GM19467 (cell line): Measurements from ENCODE around the gene LAMA4.

Source experiments
- ATAC-seq: cut with Tn5 transposase; IDR thresholded peaks from one replicate; pipeline ENCODE4 v1.9.1; 2021; ENCODE audit warnings: mild to moderate bottlenecking, moderate library complexity; ENCODE audit not compliant: unreplicated experiment

Gene LAMA4, protein sequence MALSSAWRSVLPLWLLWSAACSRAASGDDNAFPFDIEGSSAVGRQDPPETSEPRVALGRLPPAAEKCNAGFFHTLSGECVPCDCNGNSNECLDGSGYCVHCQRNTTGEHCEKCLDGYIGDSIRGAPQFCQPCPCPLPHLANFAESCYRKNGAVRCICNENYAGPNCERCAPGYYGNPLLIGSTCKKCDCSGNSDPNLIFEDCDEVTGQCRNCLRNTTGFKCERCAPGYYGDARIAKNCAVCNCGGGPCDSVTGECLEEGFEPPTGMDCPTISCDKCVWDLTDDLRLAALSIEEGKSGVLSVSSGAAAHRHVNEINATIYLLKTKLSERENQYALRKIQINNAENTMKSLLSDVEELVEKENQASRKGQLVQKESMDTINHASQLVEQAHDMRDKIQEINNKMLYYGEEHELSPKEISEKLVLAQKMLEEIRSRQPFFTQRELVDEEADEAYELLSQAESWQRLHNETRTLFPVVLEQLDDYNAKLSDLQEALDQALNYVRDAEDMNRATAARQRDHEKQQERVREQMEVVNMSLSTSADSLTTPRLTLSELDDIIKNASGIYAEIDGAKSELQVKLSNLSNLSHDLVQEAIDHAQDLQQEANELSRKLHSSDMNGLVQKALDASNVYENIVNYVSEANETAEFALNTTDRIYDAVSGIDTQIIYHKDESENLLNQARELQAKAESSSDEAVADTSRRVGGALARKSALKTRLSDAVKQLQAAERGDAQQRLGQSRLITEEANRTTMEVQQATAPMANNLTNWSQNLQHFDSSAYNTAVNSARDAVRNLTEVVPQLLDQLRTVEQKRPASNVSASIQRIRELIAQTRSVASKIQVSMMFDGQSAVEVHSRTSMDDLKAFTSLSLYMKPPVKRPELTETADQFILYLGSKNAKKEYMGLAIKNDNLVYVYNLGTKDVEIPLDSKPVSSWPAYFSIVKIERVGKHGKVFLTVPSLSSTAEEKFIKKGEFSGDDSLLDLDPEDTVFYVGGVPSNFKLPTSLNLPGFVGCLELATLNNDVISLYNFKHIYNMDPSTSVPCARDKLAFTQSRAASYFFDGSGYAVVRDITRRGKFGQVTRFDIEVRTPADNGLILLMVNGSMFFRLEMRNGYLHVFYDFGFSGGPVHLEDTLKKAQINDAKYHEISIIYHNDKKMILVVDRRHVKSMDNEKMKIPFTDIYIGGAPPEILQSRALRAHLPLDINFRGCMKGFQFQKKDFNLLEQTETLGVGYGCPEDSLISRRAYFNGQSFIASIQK (N-terminal part only)

DNA sequence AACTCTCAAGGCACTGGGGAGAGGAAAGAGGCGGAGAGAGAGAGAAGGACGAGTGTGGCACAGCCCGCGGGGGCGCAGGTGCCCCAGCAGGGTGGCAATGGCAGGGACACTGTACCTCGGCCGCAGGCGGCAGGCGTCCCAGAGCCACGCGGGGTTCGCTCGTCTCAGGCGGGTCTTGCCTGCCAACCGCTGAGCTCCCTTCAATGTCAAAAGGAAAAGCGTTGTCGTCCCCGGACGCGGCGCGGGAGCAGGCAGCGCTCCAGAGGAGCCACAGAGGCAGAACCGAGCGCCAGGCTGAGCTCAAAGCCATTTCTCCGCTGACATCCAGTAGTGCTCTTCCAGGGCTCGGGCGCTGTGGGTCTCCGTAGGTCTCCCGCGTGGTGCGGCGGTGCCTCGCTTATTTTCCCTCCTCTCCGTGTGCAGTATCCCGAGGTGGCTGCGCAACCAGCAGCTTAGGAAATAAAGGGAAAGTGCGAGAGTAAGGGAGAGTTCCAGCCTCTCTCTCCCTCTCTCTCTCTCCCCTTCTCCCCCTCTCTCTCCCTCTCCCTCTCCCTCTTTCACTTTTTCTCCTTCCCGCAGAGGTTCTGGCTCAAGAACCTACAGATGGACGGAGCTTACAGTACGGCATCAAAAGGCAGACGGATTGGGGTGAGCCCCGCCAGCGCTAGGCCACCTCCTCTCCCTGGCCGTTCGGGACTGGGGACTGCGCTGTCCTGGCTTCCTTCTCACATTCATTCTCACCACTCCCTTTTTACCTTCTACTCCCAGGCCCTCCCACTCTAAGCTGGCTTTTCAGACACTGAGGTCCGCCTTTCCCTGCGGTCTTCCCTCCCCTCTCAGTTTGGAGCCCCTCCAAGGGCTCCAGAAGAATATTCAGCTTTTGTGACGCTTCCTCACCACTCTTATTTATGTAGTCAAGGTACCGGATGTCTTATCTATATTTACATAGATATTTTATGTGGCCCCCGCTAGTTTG, at the start of gene LAMA4:
Gene LAMA4, minus strand, starts transcription at position 727 of the 976 bp plus-strand sequence. Its CDS starts 417 bp downstream, at position 310.
- no peak for ATAC-seq

DNA sequence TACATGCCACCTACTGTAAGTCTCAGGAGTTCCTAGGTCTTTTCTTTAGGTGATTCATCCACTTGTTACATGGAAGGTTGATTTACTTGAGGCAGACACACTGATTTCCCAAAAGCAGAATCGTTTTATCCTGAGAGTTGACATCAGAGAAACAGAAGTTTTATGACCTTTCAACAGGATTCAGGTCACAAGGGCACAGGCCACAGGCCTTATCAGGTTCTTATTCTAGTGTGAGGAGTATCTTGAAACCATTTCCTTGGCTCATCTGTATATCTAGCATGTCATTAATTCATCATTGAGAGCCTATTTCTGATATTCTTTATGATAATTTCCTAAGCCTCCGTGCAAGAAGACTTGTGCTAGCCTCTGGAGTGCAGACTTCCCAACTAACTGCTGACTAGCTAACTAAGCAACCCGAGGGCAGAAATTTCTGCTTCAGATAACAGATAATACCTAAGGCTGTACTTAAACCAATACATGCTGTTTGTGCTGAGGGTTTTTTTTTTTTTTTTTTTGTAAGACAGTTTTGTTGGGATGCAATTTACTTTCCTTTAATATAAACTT, 47.9 kb upstream of the LAMA4 start:
- ATAC-seq: no peak

DNA sequence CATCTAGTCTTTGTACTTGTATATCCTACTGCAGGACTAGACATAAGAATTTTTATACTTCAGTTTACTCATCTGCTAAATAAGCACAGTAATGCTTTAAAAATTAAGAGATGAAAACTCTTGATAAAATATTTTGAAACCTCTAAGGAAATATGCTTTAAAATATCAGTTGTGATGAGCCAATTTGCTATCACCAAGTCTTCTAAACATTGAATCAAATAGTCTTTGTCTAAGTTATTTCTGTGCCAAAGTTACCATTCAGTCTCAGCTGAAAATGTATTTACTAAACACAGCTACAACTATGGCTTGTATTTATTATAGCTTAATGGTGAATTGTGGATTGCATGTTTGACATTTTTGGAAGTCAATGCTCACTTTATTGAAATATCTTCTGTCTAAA, 46.5 kb upstream of the LAMA4 start:
- ATAC-seq: no peak

DNA sequence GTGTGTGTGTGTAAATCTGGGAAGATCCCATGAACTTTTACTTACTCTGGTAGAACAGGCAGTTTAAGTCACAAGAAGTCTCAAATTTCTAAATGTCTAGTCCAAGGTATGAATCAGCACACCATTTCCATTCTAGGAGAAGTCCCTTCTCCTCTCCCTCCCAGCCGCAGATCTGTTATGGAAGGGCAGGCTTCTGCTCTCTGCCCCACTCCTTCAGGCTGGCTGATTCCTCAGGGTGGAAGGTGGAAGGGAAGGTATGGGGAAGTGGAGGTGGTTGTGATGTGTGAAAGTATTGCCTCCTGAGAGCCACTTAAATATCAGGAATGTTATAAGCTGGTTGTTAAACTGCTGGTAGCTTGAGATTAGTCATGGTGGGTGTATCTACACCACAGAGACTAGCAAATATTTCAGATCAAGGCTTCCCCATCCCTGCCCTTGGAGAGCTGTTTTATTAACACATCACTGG, 44.5 kb upstream of the LAMA4 start:
- no peak for ATAC-seq

DNA sequence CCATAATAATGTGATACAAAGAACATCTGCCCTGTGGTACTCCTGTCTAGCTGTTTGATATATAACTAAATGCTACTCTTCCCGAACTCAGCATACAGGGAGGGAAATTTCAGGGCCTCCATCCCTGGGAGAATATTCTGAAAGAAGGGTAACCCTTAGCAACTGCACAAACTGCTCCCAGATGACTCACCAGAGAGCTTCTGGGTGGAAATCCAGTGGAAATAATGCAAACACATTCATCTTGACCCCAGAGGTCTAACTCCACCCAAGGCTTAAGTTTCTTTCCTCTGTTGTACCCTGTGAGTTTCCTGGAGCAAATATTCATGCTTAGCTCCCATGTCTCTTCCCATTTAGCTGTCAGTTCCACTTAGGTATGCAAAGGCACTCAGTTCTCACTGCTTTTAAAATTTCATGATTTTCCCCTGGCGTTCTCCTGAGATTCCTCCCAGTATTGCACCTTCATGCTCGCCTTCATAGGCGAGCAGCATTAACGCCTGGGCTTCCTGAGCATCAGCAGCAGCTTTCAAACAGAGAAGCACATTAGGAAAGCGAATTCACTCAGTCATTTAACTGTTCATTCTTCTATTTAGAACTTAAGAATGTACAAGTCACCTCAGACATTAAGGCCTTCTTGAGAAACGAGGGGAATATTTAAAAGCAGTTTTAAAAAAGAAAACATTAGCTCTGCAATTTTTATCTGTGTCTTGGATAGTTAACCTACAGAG, 43.8 kb upstream of the LAMA4 start:
- no peak for ATAC-seq

DNA sequence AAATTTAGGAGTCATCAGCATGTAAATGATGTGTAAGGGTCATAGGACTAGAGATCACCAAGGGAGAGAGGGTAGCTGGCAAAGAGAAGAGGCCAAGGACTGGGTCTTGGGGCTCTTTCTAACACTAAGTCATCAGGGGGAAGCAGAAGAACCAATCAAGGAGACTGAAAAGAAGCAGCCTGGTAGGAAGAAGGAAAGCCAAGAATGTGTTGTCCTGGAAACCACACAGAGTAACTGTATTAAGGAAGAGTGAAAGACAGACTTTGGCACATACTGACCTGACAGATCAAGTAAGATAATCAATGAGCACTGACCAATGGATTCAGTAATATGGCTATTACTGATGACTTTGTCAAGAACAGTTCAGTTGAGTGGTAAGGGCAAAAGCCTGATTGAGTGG, 42.3 kb upstream of the LAMA4 start:
- no peak for ATAC-seq

DNA sequence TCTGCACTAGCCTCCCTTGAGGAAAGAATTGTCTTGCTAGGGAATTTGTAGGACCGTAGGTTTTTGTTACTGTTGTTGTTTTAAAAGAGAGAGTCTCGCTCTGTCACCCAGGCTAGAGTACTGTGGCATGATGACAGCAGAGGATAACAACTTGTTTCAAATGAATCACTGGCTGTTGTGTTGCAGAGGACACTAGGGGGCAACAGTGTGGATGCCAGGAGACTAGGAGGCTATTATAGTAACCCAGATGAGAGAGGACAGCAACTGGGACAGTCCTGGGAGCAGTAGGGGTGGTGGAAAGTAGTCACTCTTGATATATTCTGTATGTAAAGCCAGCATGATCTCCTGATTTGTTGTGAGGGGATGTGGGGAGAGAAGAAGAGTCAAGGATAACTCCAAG, 41.8 kb upstream of the LAMA4 start:
- ATAC-seq: peak; percentile 68

DNA sequence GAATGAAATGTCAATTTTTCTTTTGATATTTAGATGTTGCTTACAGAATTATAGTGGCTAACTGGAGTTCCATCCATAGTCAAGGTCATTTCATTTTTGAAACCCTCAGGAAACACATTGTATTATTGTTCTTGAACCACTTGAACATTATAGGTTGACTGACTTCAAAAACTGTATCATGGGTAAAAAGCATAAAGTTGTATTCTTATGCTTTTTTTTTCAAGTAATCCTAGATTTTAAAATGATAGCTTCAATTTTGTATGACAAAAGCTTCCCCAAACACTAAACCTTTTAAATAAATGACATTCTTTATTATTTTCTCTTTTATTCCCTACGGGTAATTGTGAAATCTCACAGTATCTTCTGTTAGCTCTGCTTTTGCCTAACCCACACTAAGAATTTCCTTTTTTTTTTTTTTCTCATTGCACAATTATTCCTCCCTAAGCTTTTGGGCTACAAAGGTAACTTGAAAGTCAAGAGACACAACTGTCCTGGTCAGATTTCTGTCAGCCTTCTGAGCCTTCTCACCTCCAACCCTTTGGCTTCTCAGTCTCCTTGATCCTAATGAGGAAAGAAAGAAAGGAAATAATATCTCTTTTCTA, 36.9 kb upstream of the LAMA4 start:
- ATAC-seq: no peak

DNA sequence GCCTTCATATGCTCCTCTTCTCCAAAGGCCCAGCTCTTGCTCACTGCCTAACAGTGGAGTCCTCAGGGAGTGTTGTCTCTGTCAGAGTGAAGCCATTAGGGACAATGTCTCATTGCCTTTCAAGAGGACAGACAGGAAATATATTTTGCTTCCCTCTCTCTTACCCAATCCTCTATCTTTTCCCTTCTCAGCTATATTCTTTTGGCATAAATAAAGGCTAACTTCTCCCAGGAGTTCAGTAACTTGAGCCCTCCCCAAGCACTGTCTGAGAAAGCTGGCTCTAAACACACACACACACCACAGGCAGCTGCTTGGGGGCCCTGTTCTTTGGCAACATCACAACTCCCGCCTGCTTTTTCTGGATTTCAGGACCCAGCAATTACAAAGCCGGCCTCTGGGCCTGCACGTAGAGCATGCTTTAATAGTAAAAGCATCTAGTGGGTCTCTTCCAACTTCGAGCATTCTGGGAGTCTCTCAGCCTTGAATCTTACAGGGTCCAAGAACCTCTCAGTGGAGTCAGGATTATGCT, 34.7 kb upstream of the LAMA4 start:
- no peak for ATAC-seq

DNA sequence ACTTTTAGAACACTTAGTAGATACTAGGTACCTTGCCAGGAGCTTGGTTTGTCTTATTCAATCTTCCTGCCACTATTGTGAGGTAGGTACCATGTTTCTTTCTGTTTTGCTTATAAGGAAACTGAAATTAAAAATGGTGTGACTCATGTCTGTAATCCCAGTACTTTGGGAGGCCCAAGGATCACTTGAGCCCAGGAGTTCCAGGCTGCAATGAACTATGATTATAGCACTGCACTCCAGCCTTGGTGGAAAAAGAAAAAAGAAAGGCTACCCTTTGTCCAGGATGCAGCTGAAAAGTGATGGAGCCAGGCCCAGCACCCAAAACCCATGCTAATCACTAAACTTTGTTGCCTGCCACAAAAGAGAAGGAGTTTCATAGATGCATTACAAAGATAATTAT, 34.1 kb upstream of the LAMA4 start:
- ATAC-seq: no peak

DNA sequence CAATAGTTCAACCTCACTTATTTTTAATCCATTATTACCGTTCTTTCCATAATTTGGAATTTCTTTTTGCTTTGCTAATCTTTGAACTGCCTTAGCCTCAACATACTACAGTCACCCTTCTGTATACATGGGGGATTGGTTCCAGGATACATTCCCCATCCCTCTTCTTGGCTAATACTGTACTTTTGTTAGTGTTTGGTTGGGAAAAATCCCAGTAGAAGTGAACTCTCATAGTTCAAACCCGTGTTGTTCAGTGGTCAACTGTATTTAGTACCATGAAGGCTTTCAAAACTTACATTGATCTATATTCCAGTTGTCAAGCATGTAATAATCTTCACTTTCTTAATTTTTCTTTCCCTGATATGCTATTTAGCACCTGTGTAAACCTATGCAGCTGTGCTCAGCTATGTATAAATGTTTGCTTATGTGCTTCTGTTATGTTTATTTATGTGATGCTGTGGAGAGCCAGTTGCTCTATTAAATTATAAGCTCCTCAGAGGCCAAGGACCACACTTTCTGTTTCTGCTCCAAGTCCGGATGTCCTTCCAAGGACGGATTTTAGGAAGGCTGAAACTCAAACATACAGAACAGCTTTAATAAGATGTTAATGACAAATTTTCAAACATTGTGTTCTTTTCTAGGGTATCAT, 33.3 kb upstream of the LAMA4 start:
- ATAC-seq: no peak

DNA sequence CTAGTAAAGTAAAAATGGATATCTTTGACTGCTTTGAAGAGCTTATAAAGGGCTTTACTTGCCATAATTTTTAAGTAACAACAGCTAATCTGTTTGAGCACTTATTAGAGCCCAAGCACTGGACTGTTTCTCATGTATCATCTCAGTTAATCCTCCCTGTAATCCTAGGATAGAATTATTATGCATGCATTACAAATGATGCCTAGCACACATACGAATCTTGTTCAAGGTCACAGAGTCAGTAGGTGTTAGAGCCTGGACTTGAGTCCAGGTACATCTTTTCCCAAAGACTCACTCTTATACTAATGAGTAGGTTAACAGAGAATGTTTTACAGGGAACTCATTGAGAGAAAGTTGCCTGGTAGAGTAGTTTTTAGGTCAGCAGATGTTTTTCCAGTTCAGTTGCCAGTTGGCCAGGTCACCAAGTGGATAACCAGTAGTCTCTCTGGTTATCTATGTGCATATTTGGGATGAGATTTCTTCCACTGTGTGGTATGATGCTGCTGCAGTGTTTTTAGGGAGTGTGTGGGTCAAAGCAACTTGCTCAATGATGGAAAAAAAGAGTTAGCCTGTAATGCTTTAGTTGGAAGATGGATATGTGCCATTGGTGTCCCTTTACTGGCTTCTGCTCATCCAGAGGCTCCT, 32.3 kb upstream of the LAMA4 start:
- ATAC-seq: no peak

DNA sequence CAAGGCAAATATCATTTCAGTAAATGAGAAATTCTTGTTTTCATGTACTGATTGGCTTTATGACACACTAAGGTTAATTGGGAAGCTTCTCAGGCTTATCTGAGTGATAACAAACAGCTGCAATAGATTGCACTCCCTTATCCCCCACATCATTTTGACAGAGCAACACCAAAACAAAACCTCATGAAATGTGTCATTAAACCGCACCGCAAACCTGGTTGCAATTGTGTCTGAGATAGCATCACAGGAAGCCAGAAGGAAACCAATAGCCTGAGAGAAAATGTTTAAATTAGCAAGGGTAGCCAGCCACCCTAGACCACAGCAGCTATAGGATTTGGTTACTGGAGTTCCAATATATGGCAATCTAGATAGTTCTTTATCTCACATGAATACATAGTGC, 31.6 kb upstream of the LAMA4 start:
- ATAC-seq: peak; percentile 82

DNA sequence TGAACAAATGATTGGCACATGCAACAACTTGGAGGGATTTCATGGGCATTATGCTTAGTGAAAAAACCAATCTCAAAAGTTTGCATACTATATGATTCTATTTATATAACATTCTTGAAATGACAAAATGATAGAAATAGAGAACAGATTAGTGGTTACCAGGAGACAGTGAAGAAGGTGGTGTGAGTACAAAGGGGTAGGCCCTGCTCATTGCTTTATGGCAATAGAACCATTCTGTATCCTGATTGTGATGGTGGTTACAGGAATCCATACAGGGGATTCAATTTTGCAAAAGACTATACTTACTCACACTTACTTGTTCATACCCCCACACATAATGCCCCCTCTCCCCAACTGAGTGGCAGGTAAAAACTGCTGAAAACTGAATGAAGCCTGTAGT, 30.2 kb upstream of the LAMA4 start:
- no peak for ATAC-seq

DNA sequence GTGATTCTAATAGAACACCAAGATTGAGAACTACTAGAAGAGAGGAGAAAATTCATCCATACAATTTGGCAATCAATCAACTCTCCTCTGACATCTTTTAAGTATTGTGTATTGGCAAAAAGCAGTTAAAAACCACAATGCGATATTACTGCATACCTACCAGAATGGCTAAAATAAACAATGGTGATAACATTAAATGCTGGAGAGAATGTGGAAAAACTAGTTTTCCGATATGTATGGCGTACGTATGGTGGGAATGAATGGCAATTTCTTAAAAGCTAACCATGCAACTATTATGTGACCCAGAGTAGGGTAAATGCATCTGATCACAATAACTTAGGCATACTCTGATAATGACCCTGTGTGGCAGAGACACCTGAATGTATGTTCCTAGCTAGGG, 29.3 kb upstream of the LAMA4 start:
- no peak for ATAC-seq

DNA sequence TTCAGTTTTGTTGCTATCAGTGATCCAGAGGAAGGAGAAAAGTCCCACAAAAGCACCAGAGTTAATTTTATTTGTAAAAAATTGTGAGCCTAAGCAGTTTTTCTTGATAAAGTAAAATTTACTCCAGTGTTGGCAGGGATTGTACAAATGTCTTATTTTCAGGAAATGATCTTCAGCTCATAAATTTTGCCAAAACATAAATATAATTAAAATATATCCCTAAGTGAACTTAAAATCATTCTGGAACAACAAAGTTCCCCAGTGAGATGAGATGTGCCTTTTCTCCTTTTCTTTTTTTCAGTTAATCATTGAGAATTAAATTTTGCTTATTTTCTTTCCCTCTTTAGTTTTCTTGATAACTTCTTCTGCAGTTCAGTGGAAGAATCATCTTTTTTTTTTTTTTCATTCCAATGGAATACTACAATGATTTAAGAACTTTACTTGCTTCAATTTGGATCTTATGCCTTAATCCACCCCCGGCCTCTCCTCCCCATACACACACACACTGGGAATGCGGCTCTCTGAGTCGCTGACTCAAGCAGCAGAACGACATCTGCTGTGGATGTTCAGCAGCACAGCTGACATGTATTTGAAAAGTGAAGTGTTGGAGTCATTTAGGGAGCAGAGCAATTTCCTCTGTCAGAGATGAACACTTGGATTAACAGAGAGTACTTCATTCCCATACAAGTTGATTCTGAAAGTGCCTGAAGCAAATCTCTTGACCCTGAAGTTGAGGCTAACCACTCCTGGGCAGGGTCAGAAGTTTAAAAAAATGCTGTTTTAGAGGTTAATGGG, 27.7 kb upstream of the LAMA4 start:
- no peak for ATAC-seq
